Fibroblast of lung (primary cell): ENCODE results near the gene GARNL3.

Source experiments
- EZH2 ChIP-seq: IDR thresholded peaks from 2 replicates; pipeline ENCODE4 v1.5.1; 2012; ENCODE audit warnings: low read length, control low read depth, mild to moderate bottlenecking; ENCODE audit errors: missing control alignments
- TF ChIP-seq, protein P1 (sequence below), 2 donors: IDR thresholded peaks in 1 of 2; conservative IDR thresholded peaks in 1 of 2; 1 replicate in 1 of 2; 2 replicates in 1 of 2; pipeline ENCODE4 v1.5.1; 2011 to 2012; ENCODE audit warnings: low read length in 2 of 2, control low read depth in 1 of 2, inconsistent platforms in 1 of 2, low read depth in 1 of 2, mild to moderate bottlenecking in 1 of 2

DNA sequence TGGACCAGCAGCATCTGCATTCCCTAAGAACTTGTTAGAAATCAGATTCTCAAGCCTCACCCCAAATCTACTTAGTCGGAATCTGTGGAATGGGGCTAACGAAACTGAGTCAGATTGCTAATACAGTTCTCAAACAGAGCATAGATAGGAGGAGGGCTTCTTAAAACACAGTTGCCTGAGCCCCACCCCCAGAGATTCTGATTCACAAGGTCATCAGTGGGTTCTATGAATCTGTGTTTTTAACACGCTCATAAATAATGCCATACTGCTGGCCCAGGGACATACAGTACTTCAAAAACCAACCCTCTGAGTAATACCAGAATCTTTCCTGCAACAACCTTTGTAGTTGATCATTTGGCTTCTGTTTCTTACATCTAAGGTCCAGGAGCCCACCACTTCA is 32.9 kb upstream of the GARNL3 start:
- TF ChIP-seq, protein P1, sequence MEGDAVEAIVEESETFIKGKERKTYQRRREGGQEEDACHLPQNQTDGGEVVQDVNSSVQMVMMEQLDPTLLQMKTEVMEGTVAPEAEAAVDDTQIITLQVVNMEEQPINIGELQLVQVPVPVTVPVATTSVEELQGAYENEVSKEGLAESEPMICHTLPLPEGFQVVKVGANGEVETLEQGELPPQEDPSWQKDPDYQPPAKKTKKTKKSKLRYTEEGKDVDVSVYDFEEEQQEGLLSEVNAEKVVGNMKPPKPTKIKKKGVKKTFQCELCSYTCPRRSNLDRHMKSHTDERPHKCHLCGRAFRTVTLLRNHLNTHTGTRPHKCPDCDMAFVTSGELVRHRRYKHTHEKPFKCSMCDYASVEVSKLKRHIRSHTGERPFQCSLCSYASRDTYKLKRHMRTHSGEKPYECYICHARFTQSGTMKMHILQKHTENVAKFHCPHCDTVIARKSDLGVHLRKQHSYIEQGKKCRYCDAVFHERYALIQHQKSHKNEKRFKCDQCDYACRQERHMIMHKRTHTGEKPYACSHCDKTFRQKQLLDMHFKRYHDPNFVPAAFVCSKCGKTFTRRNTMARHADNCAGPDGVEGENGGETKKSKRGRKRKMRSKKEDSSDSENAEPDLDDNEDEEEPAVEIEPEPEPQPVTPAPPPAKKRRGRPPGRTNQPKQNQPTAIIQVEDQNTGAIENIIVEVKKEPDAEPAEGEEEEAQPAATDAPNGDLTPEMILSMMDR (conservative IDR thresholded peaks at IDR 0.05 in 1 of 2, IDR thresholded peaks at IDR 0.05 in 1 of 2; ENCODE audit: low read depth in 1 of 2, low read length in 2 of 2) = no peak
- TF ChIP-seq EZH2 = no peak
